Stimulated activated memory B cell treated with anti-CD40 and anti-IgM and Interleukin-4, amounts not matched to agents 10 μg/mL and 1 μg/mL and 100 μg/mL, for 72 hours (primary cell): ENCODE measurements around the gene RNF217.

Experiments used
- ATAC-seq: fragments of 150-1000 bp; cut with Tn5 transposase; 2 replicates; pipeline ENCODE4 v1.10.0; 2021
- H3K27ac Mint-ChIP-seq: one replicate; pipeline ENCODE4 v1.8.0; 2022; ENCODE audit warnings: mild to moderate bottlenecking, mixed read lengths
- H3K27me3 Mint-ChIP-seq: one replicate; pipeline ENCODE4 v1.8.0; 2022; ENCODE audit warnings: mixed read lengths
- H3K36me3 Mint-ChIP-seq: one replicate; pipeline ENCODE4 v1.8.0; 2022; ENCODE audit warnings: mixed read lengths
- H3K4me1 Mint-ChIP-seq: one replicate; pipeline ENCODE4 v1.8.0; 2022; ENCODE audit warnings: mixed read lengths
- H3K4me3 Mint-ChIP-seq: one replicate; pipeline ENCODE4 v1.8.0; 2022; ENCODE audit warnings: mild to moderate bottlenecking, moderate library complexity, mixed read lengths
- H3K9me3 Mint-ChIP-seq: one replicate; pipeline ENCODE4 v1.8.0; 2022; ENCODE audit warnings: mixed read lengths

Gene RNF217

DNA sequence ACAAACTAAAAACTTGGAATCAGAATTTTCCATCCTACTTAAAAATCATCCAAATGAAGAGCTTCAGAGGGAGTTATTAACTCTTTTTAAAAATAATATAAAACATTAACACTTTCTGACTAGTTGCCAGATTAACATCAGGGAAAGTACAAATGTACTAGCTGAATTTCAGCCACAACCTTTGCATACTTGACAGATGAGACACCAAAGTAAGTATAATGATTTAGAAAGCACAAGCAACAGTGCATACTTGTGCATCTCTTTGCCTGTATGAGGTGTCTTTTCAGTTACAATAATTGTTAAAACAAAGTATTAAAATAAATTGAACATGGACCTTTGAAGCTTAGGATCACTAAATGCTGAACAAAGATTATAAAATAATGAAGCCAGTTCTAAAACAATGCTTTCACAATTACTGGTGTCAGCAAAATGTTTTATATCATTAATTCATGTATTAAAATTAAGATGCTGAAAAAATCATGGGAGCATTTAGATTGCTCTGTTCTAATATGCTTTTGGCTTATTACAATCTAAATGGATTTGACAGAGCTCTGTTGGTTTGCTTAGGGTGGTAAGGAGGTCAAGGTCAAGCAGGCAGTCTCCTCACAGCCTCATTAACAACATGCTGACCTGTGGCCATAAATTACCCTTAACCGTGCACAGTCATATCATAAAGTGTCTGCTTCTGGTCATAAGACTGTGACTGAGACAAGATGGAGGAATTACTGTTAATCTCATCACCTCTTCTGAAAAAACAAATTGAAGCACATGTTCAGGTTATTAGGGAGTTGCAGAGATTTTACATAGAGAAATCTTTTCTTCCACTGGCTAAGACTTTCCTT, 15.1 kb downstream of the RNF217 start:
- no peak for ATAC-seq
- Mint-ChIP-seq H3K36me3 (no peaks in the 10 kb centered on the region), H3K4me3 (no peak overlapping the region)

DNA sequence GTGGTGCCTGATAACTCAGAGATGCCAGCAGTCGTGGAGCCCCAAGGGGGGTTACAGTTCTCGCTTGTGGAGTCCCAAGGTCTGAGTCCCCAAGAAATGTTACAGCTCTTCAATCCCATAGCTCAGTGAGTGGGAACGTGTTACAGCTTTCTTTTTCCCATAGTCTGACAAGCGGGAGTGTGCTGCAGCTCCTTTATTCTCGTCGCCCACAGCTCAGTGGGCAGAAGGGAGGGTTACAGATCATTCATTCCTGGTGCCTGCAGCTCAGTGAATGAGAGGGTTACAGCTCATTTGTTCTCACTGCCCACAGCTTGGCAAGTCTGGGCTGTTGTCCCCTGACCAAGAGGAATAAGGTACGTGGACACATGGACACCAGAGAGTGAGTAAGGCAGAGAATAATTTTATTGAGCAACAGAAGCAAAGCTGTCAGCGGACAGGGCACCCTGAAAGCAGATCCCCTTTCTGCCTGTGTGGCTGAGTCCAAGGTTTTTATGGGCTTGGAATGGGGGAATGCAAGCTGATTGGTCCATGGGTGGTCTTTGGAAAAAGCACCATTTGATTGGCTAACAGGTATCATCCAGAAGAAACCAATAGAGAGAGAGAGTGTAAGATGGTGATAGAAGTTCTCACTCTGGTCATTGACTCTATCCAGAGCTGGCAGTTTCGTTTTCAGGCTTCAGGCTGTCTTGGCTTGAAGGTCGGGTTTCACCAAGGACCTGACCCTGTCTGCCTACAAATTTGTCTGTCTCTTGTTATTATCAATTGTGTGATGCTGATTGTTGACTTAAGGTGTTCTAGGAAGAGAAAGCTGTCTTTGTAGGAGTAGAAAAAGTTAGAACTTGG, 16.4 kb downstream of the RNF217 start:
- Mint-ChIP-seq H3K36me3 (no peaks in the 10 kb centered on the region), H3K27me3 (no peaks in the 10 kb centered on the region), H3K4me3 (no peak overlapping the region), H3K4me1 (no peaks in the 10 kb centered on the region), H3K9me3 (peaks cover 5% of the 10 kb centered on the region), H3K27ac (no peak overlapping the region)
- ATAC-seq, result no peak

More for the DNA sequence above, 15.1 kb downstream of the RNF217 start:
- no peaks in the 10 kb centered on the region for H3K27me3 Mint-ChIP-seq
- no peaks in the 10 kb centered on the region for H3K4me1 Mint-ChIP-seq
- no peak overlapping the region for H3K27ac Mint-ChIP-seq
- H3K9me3 Mint-ChIP-seq, result peaks cover 5% of the 10 kb centered on the region

DNA sequence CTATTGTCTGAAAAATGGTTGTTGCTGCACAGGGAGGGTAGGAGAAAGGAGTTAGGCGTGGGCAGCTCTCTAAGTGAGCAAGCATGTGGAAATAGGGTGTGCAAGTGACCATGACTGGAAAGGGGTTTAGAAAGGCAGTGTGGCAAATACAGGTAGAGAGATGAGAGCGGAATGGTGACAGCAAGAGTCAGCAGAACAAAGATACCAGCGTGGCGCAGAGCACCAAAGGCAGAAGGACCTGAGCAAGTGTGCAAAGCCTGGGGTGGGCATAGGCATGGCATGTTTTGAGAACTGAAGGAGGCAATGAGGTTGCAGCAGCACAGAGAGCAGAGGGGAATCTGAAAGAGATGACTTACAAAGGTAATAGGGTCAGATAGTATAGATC, 17.0 kb downstream of the RNF217 start:
- no peak for ATAC-seq
- Mint-ChIP-seq H3K36me3 (no peaks in the 10 kb centered on the region), H3K27ac (no peak overlapping the region), H3K9me3 (peaks cover 5% of the 10 kb centered on the region), H3K4me1 (no peaks in the 10 kb centered on the region), H3K4me3 (no peak overlapping the region), H3K27me3 (no peaks in the 10 kb centered on the region)

DNA sequence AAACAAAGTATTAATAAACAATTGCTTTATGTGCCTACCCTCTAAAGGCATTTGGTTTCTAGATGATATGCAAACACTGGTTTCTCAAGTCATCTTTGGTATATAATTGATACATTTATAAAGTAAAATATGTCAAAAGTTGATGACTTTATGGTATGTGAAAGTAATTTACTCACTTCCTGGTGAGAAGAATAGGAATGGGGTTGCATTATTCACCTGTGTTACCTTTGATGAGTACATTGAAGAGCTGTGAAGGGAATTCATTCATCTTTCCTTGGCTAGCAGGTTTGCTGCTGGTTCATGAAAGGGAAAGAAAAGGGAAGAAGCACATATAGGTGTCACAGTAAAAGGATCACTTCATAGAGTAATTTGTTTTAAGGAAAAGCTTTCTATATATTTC, 20.4 kb downstream of the RNF217 start:
- Mint-ChIP-seq H3K4me1 (no peaks in the 10 kb centered on the region), H3K27me3 (no peaks in the 10 kb centered on the region), H3K36me3 (no peaks in the 10 kb centered on the region), H3K4me3 (no peak overlapping the region), H3K9me3 (peaks cover 5% of the 10 kb centered on the region), H3K27ac (no peak overlapping the region)
- ATAC-seq, result no peak

DNA sequence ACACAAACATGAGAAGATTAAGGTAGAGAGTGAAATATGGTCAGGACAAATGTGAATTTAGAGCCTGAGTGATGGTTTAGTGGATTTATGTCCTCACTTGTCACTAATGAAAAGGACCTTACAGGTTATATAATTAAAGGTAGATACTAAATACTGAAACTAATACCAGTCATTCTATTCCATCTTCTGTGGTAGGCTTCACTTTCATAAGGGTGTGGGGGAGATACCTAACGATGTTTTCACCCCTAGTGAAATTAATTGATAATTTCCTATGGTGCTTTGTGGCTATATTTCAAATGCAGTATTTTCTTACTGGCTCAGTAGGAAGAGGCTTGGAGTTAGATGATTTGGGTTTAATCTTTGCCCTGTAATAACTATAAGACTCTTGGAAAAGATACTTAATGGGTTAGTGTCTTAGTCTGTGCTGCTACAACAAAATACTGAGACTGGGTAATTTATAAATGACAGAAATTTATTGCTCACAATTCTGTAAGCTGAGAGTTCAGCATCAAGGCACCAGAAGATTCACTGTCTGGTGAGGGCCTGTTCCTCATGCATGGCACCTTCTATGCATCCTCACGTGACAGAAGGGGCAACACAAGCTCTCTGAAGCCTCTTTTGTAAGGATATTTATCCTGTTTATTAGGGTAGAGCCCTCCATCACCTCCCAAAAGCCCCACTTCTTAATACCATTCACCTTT, 21.3 kb downstream of the RNF217 start:
- Mint-ChIP-seq H3K27me3 (no peaks in the 10 kb centered on the region), H3K36me3 (no peaks in the 10 kb centered on the region), H3K4me1 (no peaks in the 10 kb centered on the region), H3K9me3 (peaks cover 5% of the 10 kb centered on the region), H3K4me3 (no peak overlapping the region), H3K27ac (no peak overlapping the region)
- ATAC-seq, result no peak

DNA sequence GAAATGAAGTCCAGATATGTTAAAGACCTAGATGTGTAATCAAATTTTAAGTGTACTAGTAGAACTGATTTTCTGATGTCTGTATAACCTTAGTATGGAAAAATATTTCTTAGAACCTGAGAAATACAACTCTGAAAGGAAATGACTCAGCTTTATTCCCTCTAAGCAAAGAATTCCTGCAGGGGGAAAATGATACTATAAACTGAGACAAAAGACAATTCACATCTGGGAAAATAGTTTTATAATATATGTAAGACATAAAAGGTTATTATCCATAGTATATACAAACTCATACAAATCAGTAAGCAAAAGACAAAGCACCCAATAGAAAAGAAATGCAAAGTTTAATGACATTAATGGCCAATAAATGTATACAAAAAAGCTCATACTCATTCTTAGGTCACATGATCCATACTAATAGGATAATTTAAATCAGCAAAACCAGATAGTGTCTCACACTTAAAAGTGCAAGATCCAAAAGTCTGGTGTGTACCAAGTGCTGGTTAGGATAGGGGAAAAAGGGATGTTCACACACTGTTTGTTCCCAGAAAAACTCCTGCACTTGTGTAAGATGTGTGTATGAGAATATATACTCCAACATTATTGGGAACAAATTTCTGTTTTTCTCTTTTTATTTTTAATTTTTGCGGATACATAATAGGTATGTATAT, 22.6 kb downstream of the RNF217 start:
- no peaks in the 10 kb centered on the region for H3K4me1 Mint-ChIP-seq
- no peaks in the 10 kb centered on the region for H3K27me3 Mint-ChIP-seq
- H3K27ac Mint-ChIP-seq, result no peak overlapping the region
- no peak for ATAC-seq
- no peaks in the 10 kb centered on the region for H3K36me3 Mint-ChIP-seq
- H3K4me3 Mint-ChIP-seq, result no peak overlapping the region
- no peaks in the 10 kb centered on the region for H3K9me3 Mint-ChIP-seq

DNA sequence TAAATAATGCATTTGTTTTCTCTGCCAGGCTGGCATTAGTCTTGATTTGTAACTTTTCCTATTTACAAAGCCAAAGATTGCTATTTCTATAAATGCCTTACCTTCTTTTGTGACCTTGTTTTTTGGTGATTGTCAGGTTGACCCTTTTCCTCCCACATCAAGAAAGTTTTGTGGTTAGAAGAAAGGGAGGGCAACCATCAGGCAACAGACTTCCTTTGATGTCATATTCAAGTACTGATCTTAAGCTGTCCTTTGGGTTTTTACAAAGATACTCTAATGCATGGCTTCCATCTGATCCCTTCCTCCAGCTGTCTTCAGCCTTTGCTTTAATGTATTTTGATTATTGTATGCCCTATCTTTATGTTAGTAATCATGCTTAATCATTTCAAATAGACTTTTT, 23.9 kb downstream of the RNF217 start:
- Mint-ChIP-seq H3K27me3 (no peaks in the 10 kb centered on the region), H3K4me3 (no peak overlapping the region), H3K9me3 (no peaks in the 10 kb centered on the region), H3K36me3 (no peaks in the 10 kb centered on the region), H3K27ac (no peak overlapping the region), H3K4me1 (no peaks in the 10 kb centered on the region)
- no peak for ATAC-seq

DNA sequence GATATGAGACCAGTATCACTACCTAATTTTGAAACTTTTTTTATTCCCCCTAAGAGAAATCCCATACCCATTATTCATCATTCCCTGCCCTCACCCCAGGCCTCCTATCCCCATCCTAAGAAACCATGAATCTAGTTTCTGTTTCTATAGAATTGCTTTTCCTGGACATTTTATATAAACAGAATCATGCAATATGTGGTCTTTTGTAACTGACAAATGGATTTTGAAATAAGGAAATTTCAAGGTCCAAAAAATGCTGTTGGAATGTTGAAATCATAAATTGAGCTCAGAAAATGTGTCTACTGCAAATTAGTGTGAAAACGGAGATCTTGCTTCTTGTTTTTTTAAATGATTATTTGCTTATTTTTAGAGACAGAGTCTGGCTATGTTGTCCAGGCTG, 25.1 kb downstream of the RNF217 start:
- no peak overlapping the region for H3K27ac Mint-ChIP-seq
- H3K4me1 Mint-ChIP-seq, result no peaks in the 10 kb centered on the region
- H3K4me3 Mint-ChIP-seq, result no peak overlapping the region
- no peaks in the 10 kb centered on the region for H3K36me3 Mint-ChIP-seq
- no peaks in the 10 kb centered on the region for H3K9me3 Mint-ChIP-seq
- ATAC-seq, result no peak
- no peaks in the 10 kb centered on the region for H3K27me3 Mint-ChIP-seq

DNA sequence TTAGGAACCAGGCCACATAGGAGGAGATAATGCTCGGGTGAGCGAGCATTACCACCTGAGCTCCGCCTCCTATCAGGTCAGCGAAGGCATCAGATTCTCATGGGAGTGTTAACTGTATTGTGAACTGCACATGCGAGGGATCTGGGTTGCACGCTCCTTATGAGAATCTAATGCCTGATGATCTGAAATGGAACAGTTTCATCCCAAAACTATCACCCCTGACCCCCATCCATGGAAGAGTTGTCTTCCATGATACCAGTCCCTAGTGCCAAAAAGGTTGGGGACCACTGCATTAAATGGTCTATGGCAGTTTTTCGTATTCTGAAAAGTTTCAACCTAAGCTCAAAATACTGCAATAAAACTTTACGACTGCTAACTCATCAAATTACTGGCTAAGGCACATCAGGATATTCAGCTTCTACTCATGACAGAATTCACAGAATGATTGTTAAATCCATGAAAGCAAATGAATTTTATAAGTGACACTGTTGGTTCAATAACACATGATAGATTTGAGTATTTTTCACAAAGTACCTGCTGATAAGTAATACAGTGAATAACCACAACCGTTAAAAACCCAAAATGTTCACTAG, 25.9 kb downstream of the RNF217 start:
- H3K36me3 Mint-ChIP-seq, result no peaks in the 10 kb centered on the region
- H3K9me3 Mint-ChIP-seq, result no peaks in the 10 kb centered on the region
- H3K4me1 Mint-ChIP-seq, result no peaks in the 10 kb centered on the region
- no peaks in the 10 kb centered on the region for H3K27me3 Mint-ChIP-seq
- no peak for ATAC-seq
- no peak overlapping the region for H3K4me3 Mint-ChIP-seq
- H3K27ac Mint-ChIP-seq, result no peak overlapping the region

DNA sequence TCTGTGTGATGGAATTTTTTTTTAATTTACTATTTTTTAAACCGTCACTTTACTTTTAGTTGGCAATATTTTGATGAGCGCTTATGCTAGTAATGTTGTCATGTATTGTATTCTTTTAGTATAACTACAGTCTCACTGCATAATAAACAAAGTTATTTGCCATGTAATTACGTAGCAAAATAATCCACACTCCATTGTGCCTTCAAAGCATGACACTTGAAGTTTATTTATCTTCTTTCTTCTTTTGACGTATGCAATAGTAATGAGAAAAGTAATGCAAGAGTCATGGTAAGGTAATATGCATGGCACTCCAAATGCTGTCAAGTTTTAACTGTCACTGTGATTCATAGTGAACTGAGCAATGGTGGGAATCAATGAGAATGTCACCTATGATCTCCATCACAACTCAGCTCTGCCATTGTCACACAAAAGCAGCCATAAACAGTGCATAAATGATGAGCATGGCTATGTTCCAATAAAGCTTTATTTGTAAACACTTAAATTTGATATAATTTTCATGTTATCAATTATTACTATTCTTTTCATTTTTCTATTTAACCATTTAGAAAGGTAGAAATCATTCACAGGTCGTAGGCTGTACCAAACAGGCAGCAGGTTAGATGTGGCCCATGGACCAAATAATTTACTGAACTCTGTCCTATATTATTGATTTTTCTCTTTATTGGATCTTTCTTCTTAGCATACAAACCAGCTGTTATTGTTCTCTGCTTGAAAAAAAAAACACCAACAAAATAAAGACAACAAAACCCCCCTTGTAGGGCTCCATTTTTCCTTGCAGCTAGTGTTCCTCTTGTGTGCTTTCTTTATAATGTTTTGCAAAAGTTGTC, 27.1 kb downstream of the RNF217 start:
- no peak overlapping the region for H3K4me3 Mint-ChIP-seq
- no peak overlapping the region for H3K27ac Mint-ChIP-seq
- H3K27me3 Mint-ChIP-seq, result no peaks in the 10 kb centered on the region
- ATAC-seq, result no peak
- no peaks in the 10 kb centered on the region for H3K4me1 Mint-ChIP-seq
- no peaks in the 10 kb centered on the region for H3K36me3 Mint-ChIP-seq
- no peaks in the 10 kb centered on the region for H3K9me3 Mint-ChIP-seq

DNA sequence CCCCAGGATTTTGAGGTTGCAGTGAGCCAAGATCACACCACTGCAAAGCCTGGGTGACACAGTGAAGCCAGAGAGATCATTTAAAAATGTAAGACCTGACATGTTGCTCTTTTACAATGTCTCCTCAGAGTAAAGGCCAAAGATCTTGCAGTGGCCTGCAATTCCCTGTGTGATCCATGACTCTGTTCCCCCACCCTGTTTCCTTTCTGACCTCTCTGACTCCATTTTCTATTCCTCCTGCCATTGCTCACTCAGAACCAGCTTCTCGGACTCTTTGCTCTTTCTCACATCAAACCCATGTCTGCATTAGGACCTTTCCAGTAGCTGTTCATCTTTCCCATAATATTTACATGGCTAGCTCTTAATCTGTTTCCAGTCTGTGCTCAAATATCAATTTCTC, 28.8 kb downstream of the RNF217 start:
- Mint-ChIP-seq H3K9me3 (no peaks in the 10 kb centered on the region), H3K4me1 (no peaks in the 10 kb centered on the region), H3K4me3 (no peak overlapping the region), H3K36me3 (no peaks in the 10 kb centered on the region), H3K27ac (no peak overlapping the region), H3K27me3 (no peaks in the 10 kb centered on the region)
- no peak for ATAC-seq

DNA sequence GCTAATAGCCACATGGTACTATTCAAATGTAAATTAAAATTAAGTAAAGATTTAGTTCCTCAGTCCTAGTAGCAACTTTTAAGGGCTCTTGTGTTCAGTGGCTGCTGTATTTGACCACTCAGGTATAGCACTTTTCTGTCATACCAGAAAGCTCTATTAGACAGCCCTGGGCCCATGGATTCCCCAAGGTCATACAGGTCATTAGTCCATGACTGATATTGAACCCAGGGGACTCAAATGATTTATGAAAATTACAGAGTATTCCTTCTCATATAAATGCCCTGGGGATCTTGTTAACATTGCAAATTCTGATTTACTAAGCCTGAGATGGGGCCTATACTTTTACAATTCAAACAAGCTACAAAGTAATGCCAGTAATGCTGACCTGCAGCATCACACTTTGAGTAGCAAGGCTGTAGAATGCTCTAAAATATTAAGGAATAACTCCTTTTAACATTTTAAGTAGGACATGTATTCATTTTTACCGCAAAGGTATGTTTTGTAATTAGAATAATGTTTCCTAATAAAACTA, 29.6 kb downstream of the RNF217 start:
- no peak for ATAC-seq
- H3K4me1 Mint-ChIP-seq, result no peaks in the 10 kb centered on the region
- H3K4me3 Mint-ChIP-seq, result no peak overlapping the region
- H3K27me3 Mint-ChIP-seq, result no peaks in the 10 kb centered on the region
- no peaks in the 10 kb centered on the region for H3K36me3 Mint-ChIP-seq
- no peak overlapping the region for H3K27ac Mint-ChIP-seq
- no peaks in the 10 kb centered on the region for H3K9me3 Mint-ChIP-seq

DNA sequence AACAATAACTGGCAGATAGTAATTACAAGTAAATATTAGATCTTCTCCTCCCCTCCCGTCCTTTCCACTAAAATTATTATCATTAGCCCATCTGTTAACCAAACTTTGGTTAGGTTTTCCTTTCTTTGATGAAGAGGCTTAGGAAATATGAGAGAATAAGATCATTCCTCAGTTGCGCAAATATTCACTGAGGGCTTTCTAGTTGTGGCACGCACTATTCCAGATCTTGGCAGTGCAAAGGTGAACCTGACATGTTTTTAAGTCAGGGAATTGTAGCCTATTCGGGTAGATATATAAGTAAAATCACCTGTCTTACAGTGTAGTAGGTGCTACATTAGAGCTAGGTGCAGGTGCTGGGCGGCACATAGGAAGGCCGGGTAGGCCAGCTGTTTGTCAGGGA, 31.1 kb downstream of the RNF217 start:
- Mint-ChIP-seq H3K9me3 (no peaks in the 10 kb centered on the region), H3K36me3 (no peaks in the 10 kb centered on the region), H3K27me3 (no peaks in the 10 kb centered on the region), H3K4me3 (no peak overlapping the region), H3K27ac (no peak overlapping the region), H3K4me1 (no peaks in the 10 kb centered on the region)
- no peak for ATAC-seq

DNA sequence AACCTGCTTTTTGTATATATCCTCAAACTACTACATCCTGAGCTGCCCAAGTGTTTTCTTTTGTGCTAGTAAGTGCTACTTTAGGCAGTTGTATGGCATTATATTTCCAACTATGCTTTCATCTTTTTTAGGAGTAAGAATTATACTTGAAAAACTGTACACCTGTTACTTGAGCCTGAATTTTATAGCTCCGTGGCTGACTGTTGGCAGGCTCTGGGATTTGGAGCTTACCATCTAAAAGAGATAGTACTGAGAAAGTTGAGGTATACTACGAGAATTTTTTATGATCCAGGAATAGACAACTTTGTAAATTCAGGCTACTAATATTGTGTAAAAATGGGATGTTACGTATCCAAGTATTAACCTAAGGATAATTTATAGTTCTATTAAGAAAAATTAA, 32.4 kb downstream of the RNF217 start:
- Mint-ChIP-seq H3K27ac (no peak overlapping the region), H3K36me3 (no peaks in the 10 kb centered on the region), H3K27me3 (no peaks in the 10 kb centered on the region), H3K4me3 (no peak overlapping the region), H3K4me1 (no peaks in the 10 kb centered on the region), H3K9me3 (no peaks in the 10 kb centered on the region)
- no peak for ATAC-seq
